HG03097 (cell line): ENCODE results near the gene KCNS3.

Experiments
- ATAC-seq: cut with Tn5 transposase; IDR thresholded peaks from one replicate; pipeline ENCODE4 v1.9.1; 2021; ENCODE audit not compliant: unreplicated experiment, low FRiP score

Gene KCNS3

GRCh38 chr2:17979707-17980106, 101.2 kb downstream of the KCNS3 start:
- ATAC-seq, result no peak

- ATAC-seq, result no peak
These were observed 103.5 kb downstream of the KCNS3 start for GRCh38 chr2:17981936-17982335.
